HG03108 (cell line): ENCODE results near the gene KIRREL2.

Experiments
- ATAC-seq: cut with Tn5 transposase; IDR thresholded peaks from one replicate; pipeline ENCODE4 v1.9.1; 2021; ENCODE audit warnings: moderate library complexity; ENCODE audit not compliant: unreplicated experiment

KIRREL2 gene

DNA sequence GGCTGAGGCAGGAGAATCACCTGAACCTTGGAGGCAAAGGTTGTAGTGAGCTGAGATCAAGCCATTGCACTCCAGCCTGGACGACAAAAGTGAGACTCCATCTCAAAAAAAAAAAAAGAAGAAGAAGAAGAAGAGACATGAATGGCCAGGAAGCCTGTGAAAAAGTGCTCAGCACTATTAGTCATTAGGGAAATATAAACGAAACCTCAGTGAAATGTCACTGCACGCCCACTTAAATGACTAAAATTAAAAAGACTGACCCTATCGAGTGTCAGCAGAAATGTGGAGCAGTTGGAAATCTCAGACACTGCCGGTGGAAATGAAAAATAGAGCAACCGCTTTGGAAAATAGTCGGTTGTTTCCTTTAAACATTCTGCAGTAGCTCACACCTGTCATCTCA, 56.9 kb downstream of the KIRREL2 start:
- no peak for ATAC-seq

DNA sequence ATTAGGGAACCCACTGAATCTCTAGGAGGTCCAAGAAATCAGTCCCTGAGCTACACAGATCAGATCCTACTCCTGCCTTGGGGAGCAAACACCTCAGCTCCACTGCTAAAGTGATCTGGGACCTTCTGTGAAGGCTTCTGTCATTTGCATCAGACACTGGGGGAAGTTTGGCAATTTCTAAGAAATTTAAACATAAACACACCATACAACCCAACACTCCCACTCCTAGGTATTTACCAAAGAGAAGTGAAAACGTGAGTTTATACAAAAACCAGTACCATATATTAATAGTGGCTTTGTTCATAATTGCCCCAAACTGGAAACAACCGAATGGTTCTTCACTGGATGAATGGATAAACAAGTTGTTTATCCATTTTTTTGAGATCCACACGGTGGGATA, 58.7 kb downstream of the KIRREL2 start:
- no peak for ATAC-seq
